ENCODE results near the gene PSEN2.

The PSEN2 gene

DNA sequence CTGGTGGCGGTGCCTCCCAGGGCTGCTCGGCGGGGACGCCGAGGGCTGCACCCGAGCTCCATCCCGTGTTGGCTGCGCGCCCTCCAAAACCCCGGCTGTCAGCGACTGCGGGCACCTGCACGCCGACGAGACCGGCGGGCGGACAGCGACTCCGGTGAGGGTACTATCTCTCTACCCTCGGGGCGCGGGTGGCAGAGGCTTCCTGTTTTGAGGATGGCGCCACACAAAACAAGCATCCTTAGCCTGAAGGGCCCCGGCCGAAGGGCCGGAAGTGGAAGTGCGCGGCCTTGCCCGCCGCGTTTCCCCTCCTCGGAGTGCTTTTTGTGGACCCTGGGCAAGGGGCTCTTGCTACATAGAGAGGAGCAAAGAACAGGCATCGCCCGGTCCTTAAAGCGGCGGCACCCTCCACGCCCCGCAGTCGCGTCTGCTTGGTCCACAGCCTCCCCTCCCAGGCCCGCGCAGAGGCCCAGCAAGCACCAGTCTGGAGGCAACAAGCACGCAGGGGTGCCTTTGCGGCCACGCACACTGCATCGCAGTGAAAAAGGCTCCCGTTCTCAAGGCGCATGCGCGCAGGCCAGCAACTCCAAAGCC, 69.1 kb downstream of the PSEN2 start:
- TF ChIP-seq, protein P1, sequence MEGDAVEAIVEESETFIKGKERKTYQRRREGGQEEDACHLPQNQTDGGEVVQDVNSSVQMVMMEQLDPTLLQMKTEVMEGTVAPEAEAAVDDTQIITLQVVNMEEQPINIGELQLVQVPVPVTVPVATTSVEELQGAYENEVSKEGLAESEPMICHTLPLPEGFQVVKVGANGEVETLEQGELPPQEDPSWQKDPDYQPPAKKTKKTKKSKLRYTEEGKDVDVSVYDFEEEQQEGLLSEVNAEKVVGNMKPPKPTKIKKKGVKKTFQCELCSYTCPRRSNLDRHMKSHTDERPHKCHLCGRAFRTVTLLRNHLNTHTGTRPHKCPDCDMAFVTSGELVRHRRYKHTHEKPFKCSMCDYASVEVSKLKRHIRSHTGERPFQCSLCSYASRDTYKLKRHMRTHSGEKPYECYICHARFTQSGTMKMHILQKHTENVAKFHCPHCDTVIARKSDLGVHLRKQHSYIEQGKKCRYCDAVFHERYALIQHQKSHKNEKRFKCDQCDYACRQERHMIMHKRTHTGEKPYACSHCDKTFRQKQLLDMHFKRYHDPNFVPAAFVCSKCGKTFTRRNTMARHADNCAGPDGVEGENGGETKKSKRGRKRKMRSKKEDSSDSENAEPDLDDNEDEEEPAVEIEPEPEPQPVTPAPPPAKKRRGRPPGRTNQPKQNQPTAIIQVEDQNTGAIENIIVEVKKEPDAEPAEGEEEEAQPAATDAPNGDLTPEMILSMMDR (IDR thresholded peaks at IDR 0.05; ENCODE audit: low read depth, low read length): no peak
- peak overlapping the region; percentile 70 for H3K4me3 ChIP-seq (ENCODE audit: low read depth, low read length)

DNA sequence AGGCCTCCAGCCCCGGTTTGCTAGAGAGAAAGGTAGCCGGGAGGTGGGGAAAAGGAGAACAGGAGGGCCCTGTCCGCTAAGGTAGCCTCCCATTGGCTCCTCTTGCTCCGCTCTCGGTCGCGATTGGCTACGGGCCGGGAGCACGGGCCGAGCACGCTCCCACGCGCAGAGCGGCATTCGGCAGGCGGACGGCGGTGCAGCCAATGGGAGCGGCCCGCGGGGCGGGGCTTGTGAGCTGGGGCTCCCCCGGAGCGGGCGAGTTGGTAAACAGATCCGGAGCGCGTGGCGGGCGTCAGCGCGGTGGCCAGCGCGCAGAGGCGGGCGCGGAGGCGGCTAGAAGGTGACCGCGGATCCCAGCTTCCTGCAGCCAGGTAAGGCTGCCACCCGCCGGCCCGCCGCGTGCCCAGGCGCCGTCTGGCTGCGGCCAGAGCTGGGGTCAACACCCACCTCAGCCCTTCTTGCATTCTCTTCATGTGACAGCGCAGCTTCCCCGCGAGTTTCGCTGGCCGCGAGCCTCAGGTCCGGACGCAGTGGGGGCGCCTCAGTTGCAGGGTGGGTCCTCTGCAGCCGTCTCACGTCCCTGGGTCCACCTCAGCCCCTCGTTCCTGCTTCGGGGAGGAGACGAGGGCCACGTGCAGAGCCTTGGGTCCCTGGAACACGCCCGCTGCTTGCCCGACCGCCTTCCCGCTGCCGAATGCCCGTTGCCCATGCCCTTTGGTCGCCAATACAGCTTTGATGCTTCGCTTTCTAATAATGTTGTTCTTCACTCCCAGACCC, 69.8 kb downstream of the PSEN2 start, which contains the start of gene COQ8A:
Gene COQ8A, plus strand, starts transcription at position 266 of the 777 bp plus-strand sequence. CDS start 21,092 bp downstream, outside the sequence.
- TF ChIP-seq, protein P1 (IDR thresholded peaks at IDR 0.05; ENCODE audit: low read depth, low read length): no peak
- H3K4me3 ChIP-seq (ENCODE audit: low read depth, low read length): peak within 1 kb of the TSS; percentile 70

GRCh38 chr1:226940806-226941067, 70.3 kb downstream of the PSEN2 start:
- TF ChIP-seq, protein P1 (IDR thresholded peaks at IDR 0.05; ENCODE audit: low read depth, low read length): no peak
- peak overlapping the region; percentile 70 for H3K4me3 ChIP-seq (ENCODE audit: low read depth, low read length)

DNA sequence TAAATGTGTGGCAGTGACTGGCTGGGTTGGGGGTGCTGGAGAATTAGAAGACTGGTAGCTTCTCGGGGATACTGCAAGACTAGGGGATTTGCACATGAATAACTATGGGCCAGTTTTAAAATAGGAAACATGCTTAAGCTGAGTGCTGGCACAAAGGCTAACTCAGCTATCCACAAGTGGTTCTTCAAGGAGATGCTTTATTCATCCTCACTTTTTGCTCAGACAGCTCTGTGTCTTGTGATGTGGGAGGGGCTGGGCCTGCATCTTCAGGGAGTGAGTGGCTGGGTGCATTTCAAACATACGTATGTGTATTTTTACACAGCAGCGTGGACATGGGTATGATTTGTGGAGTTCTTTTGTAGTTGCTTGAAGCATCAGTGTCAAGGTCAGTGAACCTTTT, 72.0 kb downstream of the PSEN2 start:
- TF ChIP-seq, protein P1 (IDR thresholded peaks at IDR 0.05; ENCODE audit: low read depth, low read length): no peak
- no peak overlapping the region for H3K4me3 ChIP-seq (ENCODE audit: low read depth, low read length)

GRCh38 chr1:226943156-226943555, 72.7 kb downstream of the PSEN2 start:
- TF ChIP-seq, protein P1 (IDR thresholded peaks at IDR 0.05; ENCODE audit: low read depth, low read length): no peak
- no peak overlapping the region for H3K4me3 ChIP-seq (ENCODE audit: low read depth, low read length)

DNA sequence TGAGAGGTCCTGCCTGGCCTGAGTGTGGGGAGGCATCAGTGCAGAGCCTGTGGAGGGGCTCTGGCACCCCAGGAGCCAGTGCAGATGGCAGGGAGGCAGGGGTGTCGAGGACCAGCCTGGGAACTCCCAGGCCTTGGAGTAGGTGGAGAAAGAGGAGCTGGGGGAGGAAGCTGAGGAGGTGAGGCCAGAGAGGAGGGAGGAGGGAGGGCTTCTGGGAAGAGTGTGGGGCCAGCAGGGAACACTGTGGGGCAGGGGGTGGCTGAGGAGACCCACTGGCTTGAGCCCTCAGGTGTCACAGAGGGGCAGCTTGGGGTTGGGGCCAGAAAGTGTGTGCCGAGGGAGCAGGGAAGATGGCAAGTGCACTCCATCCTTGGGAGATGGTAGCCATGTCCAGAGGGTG, 73.5 kb downstream of the PSEN2 start:
- no peak overlapping the region for H3K4me3 ChIP-seq (ENCODE audit: low read depth, low read length)
- TF ChIP-seq, protein P1 (IDR thresholded peaks at IDR 0.05; ENCODE audit: low read depth, low read length): no peak

GRCh38 chr1:226945106-226945857, 74.9 kb downstream of the PSEN2 start:
- TF ChIP-seq, protein P1 (IDR thresholded peaks at IDR 0.05; ENCODE audit: low read depth, low read length): no peak
- H3K4me3 ChIP-seq (ENCODE audit: low read depth, low read length): no peak overlapping the region

Measured in WI38 (cell line).